Lower leg skin (tissue), 3 donors: ENCODE results near the gene PAPPA.

ENCODE experiments used
- POLR2A ChIP-seq, 2 donors: fragments of 450-650 bp; IDR thresholded peaks; one replicate each; pipeline ENCODE4 v1.6.1; 2016 to 2017; ENCODE audit warnings: antibody characterized with exemption in 2 of 2, mild to moderate bottlenecking in 1 of 2, moderate library complexity in 1 of 2
- TF ChIP-seq, protein P1 (sequence below), 3 donors: fragments of 450-650 bp; IDR thresholded peaks; one replicate each; pipeline ENCODE4 v1.5.1; 2016; ENCODE audit warnings: antibody characterized with exemption in 3 of 3, mild to moderate bottlenecking in 3 of 3, moderate library complexity in 2 of 3

DNA sequence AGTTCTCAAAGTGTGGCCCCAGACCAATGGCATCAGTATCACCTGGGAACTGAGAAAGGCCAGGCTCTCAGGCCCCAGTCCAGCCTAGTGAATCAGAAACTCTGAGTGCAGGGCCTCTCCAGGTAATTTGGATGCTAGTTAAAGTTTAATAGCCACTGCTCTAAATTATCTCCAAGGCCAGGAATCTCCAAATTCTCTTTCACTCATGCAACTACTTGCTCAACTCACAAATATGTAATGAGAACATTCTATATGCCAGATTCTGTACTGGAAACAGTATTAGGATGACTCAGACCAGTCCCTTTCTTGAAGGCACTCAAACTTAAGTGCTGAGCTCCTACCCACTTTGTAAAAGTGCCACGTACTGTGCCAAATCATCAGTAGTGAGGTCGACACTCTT lies 84.6 kb downstream of the PAPPA start:
- TF ChIP-seq POLR2A (IDR thresholded peaks at IDR 0.05) = no peak
- TF ChIP-seq, protein P1, sequence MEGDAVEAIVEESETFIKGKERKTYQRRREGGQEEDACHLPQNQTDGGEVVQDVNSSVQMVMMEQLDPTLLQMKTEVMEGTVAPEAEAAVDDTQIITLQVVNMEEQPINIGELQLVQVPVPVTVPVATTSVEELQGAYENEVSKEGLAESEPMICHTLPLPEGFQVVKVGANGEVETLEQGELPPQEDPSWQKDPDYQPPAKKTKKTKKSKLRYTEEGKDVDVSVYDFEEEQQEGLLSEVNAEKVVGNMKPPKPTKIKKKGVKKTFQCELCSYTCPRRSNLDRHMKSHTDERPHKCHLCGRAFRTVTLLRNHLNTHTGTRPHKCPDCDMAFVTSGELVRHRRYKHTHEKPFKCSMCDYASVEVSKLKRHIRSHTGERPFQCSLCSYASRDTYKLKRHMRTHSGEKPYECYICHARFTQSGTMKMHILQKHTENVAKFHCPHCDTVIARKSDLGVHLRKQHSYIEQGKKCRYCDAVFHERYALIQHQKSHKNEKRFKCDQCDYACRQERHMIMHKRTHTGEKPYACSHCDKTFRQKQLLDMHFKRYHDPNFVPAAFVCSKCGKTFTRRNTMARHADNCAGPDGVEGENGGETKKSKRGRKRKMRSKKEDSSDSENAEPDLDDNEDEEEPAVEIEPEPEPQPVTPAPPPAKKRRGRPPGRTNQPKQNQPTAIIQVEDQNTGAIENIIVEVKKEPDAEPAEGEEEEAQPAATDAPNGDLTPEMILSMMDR (IDR thresholded peaks at IDR 0.05) = no peak
